Breast epithelium (tissue), 4 donors: ENCODE results near the gene IGFLR1. TPM values are rescaled to one million over a fixed set of nuclear protein-coding genes. Genes with fewer than 3 reads are reported as not detected.

Source experiments
- DNase-seq, 2 donors: peaks; one replicate each; pipeline ENCODE4 v3.0.0-alpha.2; 2019; ENCODE audit warnings: low spot score in 2 of 2
- H3K27ac ChIP-seq, 2 donors: fragments of 200-600 bp; sonication (generic) in 1 of 2; one replicate each; pipeline ENCODE4 v1.5.1; 2016 to 2019; ENCODE audit warnings: mild to moderate bottlenecking in 1 of 2
- H3K27me3 ChIP-seq, 2 donors: fragments of 200-600 bp; sonication (generic) in 1 of 2; one replicate each; pipeline versions ENCODE4 v1.5.1 to v1.6.0; 2017 to 2019; ENCODE audit warnings: control low read depth in 1 of 2, mild to moderate bottlenecking in 1 of 2
- H3K36me3 ChIP-seq: fragments of 200-600 bp; one replicate; pipeline ENCODE4 v1.5.1; 2019
- H3K4me1 ChIP-seq, 2 donors: fragments of 200-600 bp; sonication (generic); one replicate each; pipeline ENCODE4 v1.5.1; 2016 to 2019; ENCODE audit warnings: control low read depth in 1 of 2
- H3K4me3 ChIP-seq, 3 donors: fragments of 200-600 bp; sonication (generic); 1 replicate in 2 of 3; 2 replicates in 1 of 3; pipeline ENCODE4 v1.5.1; 2016 to 2019; ENCODE audit warnings: mild to moderate bottlenecking in 3 of 3, moderate library complexity in 2 of 3
- H3K9me3 ChIP-seq, 2 donors: fragments of 200-600 bp; sonication (generic) in 1 of 2; one replicate each; pipeline ENCODE4 v1.5.1; 2016 to 2019; ENCODE audit warnings: control low read depth in 1 of 2
- CTCF ChIP-seq, 3 donors: fragments of 450-650 bp; IDR thresholded peaks; one replicate each; pipeline ENCODE4 v1.5.1; 2016 to 2017; ENCODE audit warnings: antibody characterized with exemption in 3 of 3, mild to moderate bottlenecking in 3 of 3, moderate library complexity in 3 of 3
- POLR2A ChIP-seq: fragments of 450-650 bp; IDR thresholded peaks from one replicate; pipeline ENCODE4 v1.6.1; 2016; ENCODE audit warnings: antibody characterized with exemption, mild to moderate bottlenecking, moderate library complexity
- POLR2AphosphoS5 ChIP-seq, 3 donors: sonication (generic); formaldehyde crosslinking; IDR thresholded peaks; one replicate each; pipeline ENCODE4 v1.6.1; 2017; ENCODE audit warnings: antibody characterized with exemption in 3 of 3
- intact Hi-C: fragments of 100-400 bp; cut with DNase I; formaldehyde crosslinking; loops from one replicate; pipeline ENCODE4 v1.15.1; 2023; ENCODE audit warnings: low total_unique reads
- total RNA-seq, 3 donors: library from RNA; depleted of rRNA; stranded (reverse); fragments of >200 nt; gene quantifications; one replicate each; pipeline ENCODE4 v1.1.0, GENCODE V29; 2016

The IGFLR1 gene
- total RNA-seq, 3 donors from 2014 or later: 8.8 to 16.1 (median 14.1) TPM

GRCh38 chr19:35760711-35761349, 18.6 kb upstream of the IGFLR1 start:
- Histone ChIP-seq H3K27me3 (no peaks in the 10 kb centered on the region), H3K27ac (peak overlapping the region in 1 of 2 donors; percentile 23), H3K9me3 (no peaks in the 10 kb centered on the region), H3K4me3 (no peak overlapping the region), H3K36me3 (peaks cover 4% of the 10 kb centered on the region), H3K4me1 (peaks cover 0 to 8% of the 10 kb centered on the region in 2 donors)
- TF ChIP-seq CTCF (IDR thresholded peaks at IDR 0.05) (no peak), POLR2A (no peak), POLR2AphosphoS5 (IDR thresholded peaks at IDR 0.05) (no peak)
- intact Hi-C loops: no loop called here
- DNase-seq: no peak

DNA sequence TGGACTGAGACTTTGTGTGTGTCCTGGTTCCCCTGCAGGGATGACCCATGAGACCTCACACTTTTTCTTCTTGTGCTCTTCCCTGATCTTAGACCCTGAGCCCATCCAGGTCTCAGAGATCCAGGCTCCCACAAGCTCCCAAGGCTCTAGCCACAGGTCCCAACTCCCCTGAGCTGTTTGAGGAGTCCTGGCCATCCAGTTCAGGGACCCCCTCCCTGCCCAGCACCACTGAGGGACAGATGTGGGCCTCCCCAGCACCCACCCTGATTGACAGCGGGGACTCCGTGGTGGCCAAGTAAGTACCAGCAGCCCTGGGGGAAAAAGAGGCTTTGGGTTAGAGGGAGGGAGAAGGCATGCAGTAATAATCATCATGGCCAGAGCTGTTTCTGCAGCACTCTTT, 17.4 kb upstream of the IGFLR1 start:
- intact Hi-C loops: no loop called here
- no peak for DNase-seq
- H3K27me3 ChIP-seq: no peaks in the 10 kb centered on the region
- H3K9me3 ChIP-seq: no peaks in the 10 kb centered on the region
- no peak for TF ChIP-seq CTCF (IDR thresholded peaks at IDR 0.05)
- H3K27ac ChIP-seq: no peak overlapping the region
- H3K36me3 ChIP-seq: peaks cover 4% of the 10 kb centered on the region
- H3K4me3 ChIP-seq: no peak overlapping the region
- H3K4me1 ChIP-seq: peaks cover 0 to 8% of the 10 kb centered on the region in 2 donors

- Histone ChIP-seq H3K36me3 (peaks cover 4% of the 10 kb centered on the region), H3K4me3 (peak within 1 kb of the TSS; percentile 76 to 92 (median 79)), H3K9me3 (no peaks in the 10 kb centered on the region), H3K4me1 (peaks cover 0 to 8% of the 10 kb centered on the region in 2 donors), H3K27ac (peak within 1 kb of the TSS; percentile 98), H3K27me3 (no peaks in the 10 kb centered on the region)
- intact Hi-C loops: no loop called here
- peak; percentile 99 to 100 for DNase-seq
- no peak for TF ChIP-seq CTCF (IDR thresholded peaks at IDR 0.05)
- peak; percentile 84 for TF ChIP-seq POLR2A
- peak; percentile 73 to 94 (median 91) for TF ChIP-seq POLR2AphosphoS5 (IDR thresholded peaks at IDR 0.05)
Observed at GRCh38 chr19:35757749-35758608, 15.7 kb upstream of the IGFLR1 start, which contains the start of gene PROSER3. Gene PROSER3, plus strand, starts transcription at chr19:35758176. Its CDS starts 40 bp downstream, at chr19:35758216.

DNA sequence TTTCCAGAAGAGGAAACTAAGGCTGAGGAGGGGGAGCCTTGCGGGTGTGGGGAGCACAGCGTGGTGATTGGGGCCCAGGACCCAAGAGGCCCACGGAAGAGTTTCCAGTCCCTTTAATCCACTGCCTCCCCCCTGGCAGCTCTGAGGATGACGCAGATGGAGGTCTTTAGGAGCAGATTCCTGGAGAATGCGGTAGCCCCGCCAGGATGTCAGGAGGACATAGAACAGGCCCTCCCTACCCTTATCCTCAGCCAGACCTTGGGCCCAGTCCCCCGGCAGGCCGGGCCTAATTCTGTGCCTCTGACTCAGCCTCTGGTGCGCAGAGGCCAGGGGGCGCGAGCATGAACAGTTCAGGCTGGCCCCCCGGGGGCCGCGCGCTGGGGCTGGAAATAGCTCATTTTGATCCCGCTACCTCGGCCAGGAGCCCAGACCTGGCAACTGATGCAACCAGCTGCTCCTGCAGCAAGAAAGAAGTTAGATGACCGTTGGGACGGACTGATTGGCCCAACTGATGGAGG, 15.0 kb upstream of the IGFLR1 start:
- DNase-seq: peak in 1 of 2 donors; percentile 72
- Histone ChIP-seq H3K36me3 (peaks cover 7% of the 10 kb centered on the region), H3K9me3 (no peaks in the 10 kb centered on the region), H3K4me3 (peak overlapping the region; percentile 76 to 92 (median 79)), H3K27ac (peak overlapping the region; percentile 98), H3K4me1 (peaks cover 0 to 8% of the 10 kb centered on the region in 2 donors), H3K27me3 (no peaks in the 10 kb centered on the region)
- TF ChIP-seq CTCF (IDR thresholded peaks at IDR 0.05) (no peak), POLR2AphosphoS5 (IDR thresholded peaks at IDR 0.05) (peak in 2 of 3 donors; percentile 23 to 64), POLR2A (no peak)
- intact Hi-C loops: no loop called here
